OCI-LY7 (cell line): ENCODE data around the gene PLCB3.

ENCODE experiments used
- CTCF ChIP-seq: fragments of 200-600 bp; sonication (generic); conservative IDR thresholded peaks from 2 replicates; pipeline ENCODE4 v1.5.1; 2014; ENCODE audit warnings: mild to moderate bottlenecking, antibody characterized with exemption, low read length, moderate library complexity, mixed read lengths
- EZH2phosphoT487 ChIP-seq: fragments of 200-600 bp; sonication (generic); IDR thresholded peaks from 2 replicates; pipeline ENCODE4 v1.6.1; 2018; ENCODE audit warnings: low read depth, borderline replicate concordance, mild to moderate bottlenecking, mixed run types, antibody characterized with exemption, low read length, moderate library complexity, mixed read lengths

GRCh38 chr11:64247729-64248531 lies 3.4 kb upstream of the PLCB3 start:
- TF ChIP-seq CTCF, result no peak
- TF ChIP-seq EZH2phosphoT487, result no peak
